HT-29 (cell line): ENCODE measurements around the gene KDM4F. TPM values are rescaled to one million over a fixed set of nuclear protein-coding genes. Genes with fewer than 3 reads are reported as not detected.

Experiments used
- DNase-seq: peaks from one replicate; pipeline ENCODE4 v3.0.0-alpha.2; 2015; ENCODE audit warnings: low spot score
- total RNA-seq: library from RNA; depleted of rRNA; stranded (reverse); fragments of >200 nt; shearing (Covaris generic); gene quantifications from 2 replicates; pipeline ENCODE4 v1.2.3, GENCODE V29; 2014; rRNA removed

The KDM4F gene
- total RNA-seq, 1 experiment from 2014 or later: not detected

DNA sequence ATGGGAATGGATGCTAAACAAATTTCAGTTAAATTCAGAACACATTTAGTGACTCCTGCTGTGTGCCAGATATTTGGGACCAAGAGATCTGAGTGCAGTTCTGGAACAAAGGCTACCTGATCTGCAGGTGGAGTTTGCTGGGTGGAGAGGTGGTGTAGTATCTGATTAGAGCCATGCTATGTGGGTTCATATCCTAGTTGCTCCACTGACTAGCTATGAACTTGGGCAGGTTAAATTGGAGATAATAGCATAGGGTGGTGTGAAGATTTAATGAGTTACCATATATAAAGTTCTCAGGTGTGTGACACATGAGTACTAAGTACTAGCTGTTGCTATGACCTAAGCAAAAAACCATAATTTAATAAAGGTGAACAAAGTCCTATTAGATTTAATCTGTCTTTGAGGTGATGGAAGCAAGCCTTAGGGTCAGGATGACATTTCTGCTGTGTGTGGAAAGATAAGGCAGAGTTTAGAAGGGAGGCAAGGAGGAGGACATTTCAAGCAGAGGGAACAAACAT, 42.5 kb downstream of the KDM4F start:
- no peak for DNase-seq

- peak; percentile 94 for DNase-seq
Observed at GRCh38 chr11:95092549-95093324, 43.5 kb downstream of the KDM4F start.

DNA sequence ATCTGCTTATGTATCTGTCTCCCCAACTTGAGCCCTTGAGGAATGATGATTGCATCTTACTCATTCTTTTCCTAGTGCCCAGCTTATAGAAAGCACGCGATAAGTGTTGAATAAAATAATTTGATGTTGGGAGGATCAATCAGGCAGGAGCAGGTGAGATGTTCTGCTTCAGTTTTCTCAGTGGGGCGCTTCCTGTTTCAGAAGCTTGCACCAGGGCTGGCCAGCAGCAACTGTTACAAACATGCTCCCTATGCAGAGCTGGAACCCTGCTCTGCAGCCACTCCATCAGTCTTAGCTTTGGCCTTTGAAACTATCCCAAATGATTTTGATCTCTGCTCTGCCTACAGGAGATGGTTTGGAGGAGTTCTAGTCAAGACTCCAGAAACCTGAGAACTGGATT, 44.3 kb downstream of the KDM4F start:
- no peak for DNase-seq

DNA sequence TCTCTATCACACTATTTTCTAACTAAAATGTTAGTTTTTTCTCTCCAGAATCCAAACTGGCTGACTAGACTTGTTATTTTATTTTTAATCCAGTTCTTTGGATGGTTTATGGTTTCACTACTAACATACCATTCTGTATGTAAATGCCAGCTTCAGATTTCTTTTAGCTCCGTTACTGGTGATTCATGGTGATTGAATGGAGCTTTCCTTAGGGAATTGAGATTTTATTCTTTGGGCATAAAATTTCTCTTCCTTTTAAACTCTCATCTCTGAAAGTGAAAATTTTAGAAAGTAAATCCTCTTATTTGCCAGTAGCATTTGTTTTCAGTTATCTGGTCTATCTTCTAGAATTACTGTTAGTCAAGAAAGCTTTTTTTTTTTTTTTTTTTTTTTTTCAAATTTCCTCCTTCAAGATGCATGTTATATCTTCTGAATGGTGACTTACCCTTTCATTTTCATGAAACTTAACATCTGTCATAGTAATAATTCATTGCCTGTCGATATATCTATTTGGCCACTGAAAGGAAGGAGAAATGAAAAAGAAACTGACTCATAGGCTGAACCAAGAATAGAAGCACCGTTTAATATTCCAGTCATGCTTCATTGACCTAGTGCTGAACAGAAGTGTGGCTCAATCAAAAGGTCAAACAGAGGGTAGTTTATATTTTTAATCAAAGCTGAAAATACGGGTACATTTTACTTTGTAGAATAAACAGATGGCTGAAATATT, 46.8 kb downstream of the KDM4F start:
- DNase-seq: no peak

GRCh38 chr11:95097209-95097608, 48.0 kb downstream of the KDM4F start:
- DNase-seq: no peak

- no peak for DNase-seq
Observed at GRCh38 chr11:95098826-95099225, 49.6 kb downstream of the KDM4F start.

DNA sequence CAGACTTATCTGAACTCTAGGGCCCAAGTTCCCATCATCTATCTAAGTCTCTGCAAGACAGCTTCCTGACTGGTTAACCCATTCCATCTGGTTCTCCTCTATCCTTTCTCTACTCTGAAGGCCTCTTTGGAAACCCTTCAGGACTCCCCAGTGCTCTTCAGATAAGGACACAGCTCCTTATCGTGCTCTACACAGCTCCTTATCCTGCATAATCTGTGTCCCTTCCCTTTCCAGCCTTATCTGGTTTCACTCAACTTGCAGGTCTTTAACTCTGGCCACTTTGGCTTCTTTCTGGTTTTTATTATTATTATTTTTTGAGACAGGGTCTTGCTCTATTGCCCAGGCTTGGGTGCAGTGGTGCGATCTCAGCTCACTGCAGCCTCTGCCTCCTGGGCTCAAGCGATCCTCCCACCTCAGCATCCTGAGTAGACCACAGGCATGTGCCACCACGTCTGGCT, 51.0 kb downstream of the KDM4F start:
- no peak for DNase-seq

Other genes starting within 250 kb of the KDM4F start
- gene CWC15, start 75.9 kb upstream of the KDM4F start, total RNA-seq: 19.3 and 21.8 TPM in 2 replicates
- gene KDM4D, start 75.7 kb upstream of the KDM4F start, total RNA-seq: 0.18 and 0.31 TPM in 2 replicates
- gene KDM4E, start 24.2 kb upstream of the KDM4F start, total RNA-seq: not detected in 2 replicates
- gene SRSF8, start 17.5 kb downstream of the KDM4F start, total RNA-seq: 20.2 and 22.4 TPM in 2 replicates
- gene ENDOD1, start 40.4 kb downstream of the KDM4F start, total RNA-seq: 33.7 and 37.0 TPM in 2 replicates
- gene SESN3, start 181.8 kb downstream of the KDM4F start, total RNA-seq: 0.31 and 0.81 TPM in 2 replicates